HG03108 (cell line): ENCODE results near the gene SLC17A9.
"Not testable (repeated sequence)": the region's sequence is repeated elsewhere in the genome, so short reads cannot be mapped to it uniquely, and the experiment has no call there.

Source experiments
- ATAC-seq: cut with Tn5 transposase; IDR thresholded peaks from one replicate; pipeline ENCODE4 v1.9.1; 2021; ENCODE audit warnings: moderate library complexity; ENCODE audit not compliant: unreplicated experiment

The SLC17A9 gene

GRCh38 chr20:62953839-62954703 lies 1.6 kb downstream of the SLC17A9 start:
- peak; percentile 75 for ATAC-seq

GRCh38 chr20:62955519-62956386 lies 3.2 kb downstream of the SLC17A9 start:
- no peak for ATAC-seq

GRCh38 chr20:62956387-62957135 lies 4.1 kb downstream of the SLC17A9 start:
- ATAC-seq, result no peak

GRCh38 chr20:62957136-62958117 lies 4.9 kb downstream of the SLC17A9 start:
- no peak for ATAC-seq

- ATAC-seq, result no peak
Observed at GRCh38 chr20:62958388-62959100, 6.0 kb downstream of the SLC17A9 start.

GRCh38 chr20:62959101-62959971 lies 6.8 kb downstream of the SLC17A9 start:
- ATAC-seq, result no peak

- no peak for ATAC-seq
Observed at GRCh38 chr20:62959998-62960436, 7.5 kb downstream of the SLC17A9 start.

GRCh38 chr20:62960446-62961309 lies 8.2 kb downstream of the SLC17A9 start:
- not testable (repeated sequence) for ATAC-seq

GRCh38 chr20:62961310-62961783 lies 8.8 kb downstream of the SLC17A9 start:
- ATAC-seq, result no peak

GRCh38 chr20:62961799-62962198 lies 9.3 kb downstream of the SLC17A9 start:
- ATAC-seq, result no peak

GRCh38 chr20:62962221-62962879 lies 9.8 kb downstream of the SLC17A9 start:
- no peak for ATAC-seq

- no peak for ATAC-seq
Observed at GRCh38 chr20:62962891-62963613, 10.5 kb downstream of the SLC17A9 start.

GRCh38 chr20:62963614-62964397 lies 11.3 kb downstream of the SLC17A9 start:
- ATAC-seq, result no peak

- ATAC-seq, result no peak
Observed at GRCh38 chr20:62964700-62965099, 12.2 kb downstream of the SLC17A9 start.

GRCh38 chr20:62965363-62965771 lies 12.9 kb downstream of the SLC17A9 start:
- ATAC-seq, result no peak
